ENCODE measurements around the gene SLC14A1. TPM values are rescaled to one million over a fixed set of nuclear protein-coding genes. Genes with fewer than 3 reads are reported as not detected.
A peak's percentile ranks its signal among the peaks of the same experiment; 100 is the strongest.

SLC14A1 gene
- total and polyA plus RNA-seq, 2 of the 4 experiments (the other 2 are of a cell fraction), result 20.5 to 31.9 TPM

- BruUV-seq (replicated peaks), result no TSS peak
Measured at GRCh38 chr18:45788861-45789260, 64.9 kb downstream of the SLC14A1 start.

More at GRCh38 chr18:45788861-45789260, 64.9 kb downstream of the SLC14A1 start:
- Histone ChIP-seq H3K9ac (ENCODE audit: low read depth, low read length) (no peak overlapping the region), H2AK9ac (replicated peaks; ENCODE audit: low read depth, low read length, poor library complexity) (no peak overlapping the region), H4K8ac (ENCODE audit: low read depth in 2 of 2, low read length in 2 of 2) (peak overlapping the region in 1 of 2 experiments; percentile 73; a peak in 2 of 4 replicates), H2BK120ac (ENCODE audit: low read depth, low read length) (peak overlapping the region; percentile 78; the same call in 1 of the 2 replicates), H4K91ac (ENCODE audit: insufficient read depth, low read depth, low read length) (peak overlapping the region; percentile 62; the same call in 1 of the 2 replicates), H2BK20ac (ENCODE audit: low read depth, low read length) (peak overlapping the region; percentile 79), H3K9me3 (ENCODE audit: control insufficient read depth, insufficient read depth, low read length) (no peaks in the 10 kb centered on the region), H3K18ac (ENCODE audit: low read depth, low read length) (peak overlapping the region; percentile 61; the same call in 1 of the 2 replicates), H3K27ac (ENCODE audit: insufficient read depth, low read length) (no peak overlapping the region), H3K4me2 (ENCODE audit: low read depth, low read length) (no peak overlapping the region), H3K14ac (replicated peaks; ENCODE audit: low read depth, low read length) (peak overlapping the region; percentile 81), H3K4me1 (ENCODE audit: control insufficient read depth, insufficient read depth, low read length) (peaks cover 20% of the 10 kb centered on the region), H3K79me1 (ENCODE audit: low read depth in 1 of 2, low read length in 2 of 2) (peaks cover 0 to 6% of the 10 kb centered on the region in 2 experiments; a peak in 2 of 4 replicates), H2BK15ac (ENCODE audit: low read depth, low read length) (peak overlapping the region; percentile 94; the same call in 2 of the 3 replicates), H4K5ac (ENCODE audit: low read depth, low read length) (peak overlapping the region; percentile 35; the same call in 1 of the 2 replicates), H2BK5ac (ENCODE audit: low read depth, low read length, poor library complexity, severe bottlenecking) (no peak overlapping the region), H4K20me1 (ENCODE audit: insufficient read depth, low read length) (no peaks in the 10 kb centered on the region), H3K4ac (ENCODE audit: low read depth, low read length) (peak overlapping the region; percentile 77), H3K23ac (ENCODE audit: low read depth, low read length) (no peak overlapping the region; the same call in 1 of the 2 replicates), H2AK5ac (ENCODE audit: low read depth, low read length) (peak overlapping the region; percentile 70; the same call in 1 of the 2 replicates), H3K36me3 (ENCODE audit: control insufficient read depth, insufficient read depth, low read length) (no peaks in the 10 kb centered on the region), H3K4me3 (ENCODE audit: insufficient read depth, low read depth, low read length) (no peak overlapping the region), H3K9me1 (ENCODE audit: insufficient read depth, low read length) (peaks cover 12% of the 10 kb centered on the region), H3K56ac (ENCODE audit: extremely low read depth, insufficient read depth, low read length) (no peak overlapping the region), H2AFZ (replicated peaks; ENCODE audit: low read length, poor library complexity) (no peak overlapping the region), H3K27me3 (ENCODE audit: control insufficient read depth, insufficient read depth, low read length) (no peaks in the 10 kb centered on the region)
- ATAC-seq (ENCODE audit: low read depth), result no peak
- no peak for DNase-seq
- no CpG with 5 or more reads among the region's 3 CpGs for WGBS, 2 experiments (ENCODE audit: extremely low coverage in 2 of 2, insufficient read length in 1 of 2)
- ChIA-PET CTCF (interaction anchor here (1.5 kb wide), 1 partner anchor 92 kb away, joined by 3 read pairs; no protein-coding TSS in a partner anchor), POLR2A (ENCODE audit: unreplicated experiment) (no interaction called here)
- in situ Hi-C loops (cut with MboI; ENCODE audit: low sequenced_read_pairs) (loop anchor here (10.0 kb wide), 1 partner anchor 56 kb away; no protein-coding TSS in a partner anchor), intact Hi-C loops (cut with micrococcal nuclease) (no loop called here), dilution Hi-C loops (cut with HindIII; ENCODE audit: low sequenced_read_pairs, unreplicated experiment) (no loop called here)
- TF ChIP-seq CHD1 (IDR thresholded peaks at IDR 0.05; ENCODE audit: low read depth, low read length) (no peak), MXI1 (IDR thresholded peaks at IDR 0.05; ENCODE audit: borderline replicate concordance, low read depth, low read length) (no peak), RCOR1 (IDR thresholded peaks at IDR 0.05; ENCODE audit: insufficient replicate concordance, low read length) (no peak), ELK1 (IDR thresholded peaks at IDR 0.05; ENCODE audit: borderline replicate concordance, low read depth, low read length) (no peak), RFX5 (IDR thresholded peaks at IDR 0.05; ENCODE audit: low read depth, low read length) (no peak), MAFK (IDR thresholded peaks at IDR 0.05; ENCODE audit: low read depth, low read length) (no peak), MAZ (IDR thresholded peaks at IDR 0.05; ENCODE audit: borderline replicate concordance, low read depth, low read length) (no peak), FOS (IDR thresholded peaks at IDR 0.05; ENCODE audit: low read depth, low read length) (no peak), RAD21 (IDR thresholded peaks at IDR 0.05; ENCODE audit: low read length) (no peak), CTCF (conservative IDR thresholded peaks at IDR 0.05; ENCODE audit: low read depth, low read length) (no peak), POLR2A (IDR thresholded peaks at IDR 0.05; ENCODE audit: low read depth, low read length) (no peak), BHLHE40 (IDR thresholded peaks at IDR 0.05; ENCODE audit: low read depth, low read length) (no peak), NFE2L2 (IDR thresholded peaks at IDR 0.05; ENCODE audit: low read depth, low read length) (no peak), SMC3 (IDR thresholded peaks at IDR 0.05; ENCODE audit: low read depth, low read length) (no peak), USF2 (IDR thresholded peaks at IDR 0.05; ENCODE audit: low read depth, low read length) (no peak), CEBPB (IDR thresholded peaks at IDR 0.05; ENCODE audit: low read depth, low read length) (no peak)
